T47D (cell line): ENCODE results near the gene RPS6KB2.
"Not testable (repeated sequence)": the region's sequence is repeated elsewhere in the genome, so short reads cannot be mapped to it uniquely, and the experiment has no call there.

Experiments used
- DNase-seq, 2 experiments: peaks; one replicate each; pipeline versions ENCODE4 v3.0.0 to v3.0.0-alpha.2; 2011 to 2012; ENCODE audit warnings: low read depth in 1 of 2, low spot score in 1 of 2
- JUND ChIP-seq: IDR thresholded peaks from 2 replicates; pipeline ENCODE4 v1.6.1; 2012; ENCODE audit warnings: low read depth
- in situ Hi-C: cut with HindIII; loops from 2 replicates; pipeline ENCODE4 v1.10.0; 2016; ENCODE audit warnings: low sequenced_read_pairs, low pct_unique_long_range_greater_than_20kb

RPS6KB2 gene

DNA sequence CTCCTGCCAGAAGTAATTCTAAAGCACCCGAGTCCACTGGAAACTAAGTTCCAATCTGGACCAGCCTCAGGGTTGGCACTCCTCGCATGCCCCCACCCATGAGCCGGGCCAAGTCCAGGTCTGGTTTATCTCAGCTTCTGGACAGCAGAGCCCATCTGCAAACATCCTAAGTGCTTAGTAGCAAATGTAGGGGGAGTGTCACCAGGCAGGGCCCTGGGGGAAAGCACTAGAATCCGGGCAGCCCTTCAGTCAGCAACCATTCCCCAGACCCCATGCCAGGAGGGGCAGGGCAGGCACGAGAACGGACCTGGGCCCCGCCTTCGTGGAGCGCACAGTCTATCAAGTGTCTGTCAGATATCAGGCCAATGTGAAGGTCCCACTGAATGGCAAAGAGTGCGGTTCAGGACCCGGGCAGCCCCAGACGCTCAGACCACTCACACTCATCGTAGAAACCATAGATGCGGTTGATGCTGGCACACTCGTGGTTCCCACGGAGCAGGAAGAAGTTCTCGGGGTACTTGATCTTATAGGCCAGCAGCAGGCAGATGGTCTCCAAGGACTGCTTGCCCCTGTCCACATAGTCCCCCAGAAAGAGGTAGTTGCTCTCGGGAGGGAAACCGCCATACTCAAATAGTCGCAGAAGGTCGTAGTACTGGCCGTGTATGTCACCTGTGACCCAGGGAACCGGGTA is 27.9 kb upstream of the RPS6KB2 start:
- in situ Hi-C loops: no loop called here
- no peak for DNase-seq
- no peak for TF ChIP-seq JUND

DNA sequence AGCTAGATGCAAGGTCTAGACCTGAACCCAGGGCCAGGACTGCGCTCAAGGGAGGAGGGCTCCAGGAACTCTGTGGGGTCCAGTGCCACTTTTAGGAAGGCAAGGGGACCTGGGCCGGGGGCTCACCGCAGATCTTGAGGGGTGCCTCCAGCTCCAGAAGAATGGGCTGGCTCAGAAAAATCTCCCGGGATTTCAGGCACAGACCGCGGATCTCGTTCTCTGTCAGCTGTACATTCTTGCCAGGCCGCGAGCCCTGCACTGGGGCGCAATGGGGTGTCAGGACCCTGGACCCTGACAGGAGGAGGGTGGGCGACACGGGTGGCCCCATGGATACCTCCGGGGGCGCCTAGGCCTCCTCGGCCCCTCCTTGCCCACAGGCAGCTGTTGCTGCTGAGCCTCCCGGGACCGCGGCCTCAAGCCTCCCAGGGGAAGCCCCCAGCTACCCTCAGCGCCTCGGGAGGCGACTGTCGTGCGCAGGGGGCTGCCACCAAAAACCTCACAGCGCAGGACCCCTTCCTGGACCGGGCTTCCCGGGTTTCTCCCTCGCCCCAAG is 27.3 kb upstream of the RPS6KB2 start:
- TF ChIP-seq JUND: no peak
- DNase-seq: no peak
- in situ Hi-C loops: no loop called here

DNA sequence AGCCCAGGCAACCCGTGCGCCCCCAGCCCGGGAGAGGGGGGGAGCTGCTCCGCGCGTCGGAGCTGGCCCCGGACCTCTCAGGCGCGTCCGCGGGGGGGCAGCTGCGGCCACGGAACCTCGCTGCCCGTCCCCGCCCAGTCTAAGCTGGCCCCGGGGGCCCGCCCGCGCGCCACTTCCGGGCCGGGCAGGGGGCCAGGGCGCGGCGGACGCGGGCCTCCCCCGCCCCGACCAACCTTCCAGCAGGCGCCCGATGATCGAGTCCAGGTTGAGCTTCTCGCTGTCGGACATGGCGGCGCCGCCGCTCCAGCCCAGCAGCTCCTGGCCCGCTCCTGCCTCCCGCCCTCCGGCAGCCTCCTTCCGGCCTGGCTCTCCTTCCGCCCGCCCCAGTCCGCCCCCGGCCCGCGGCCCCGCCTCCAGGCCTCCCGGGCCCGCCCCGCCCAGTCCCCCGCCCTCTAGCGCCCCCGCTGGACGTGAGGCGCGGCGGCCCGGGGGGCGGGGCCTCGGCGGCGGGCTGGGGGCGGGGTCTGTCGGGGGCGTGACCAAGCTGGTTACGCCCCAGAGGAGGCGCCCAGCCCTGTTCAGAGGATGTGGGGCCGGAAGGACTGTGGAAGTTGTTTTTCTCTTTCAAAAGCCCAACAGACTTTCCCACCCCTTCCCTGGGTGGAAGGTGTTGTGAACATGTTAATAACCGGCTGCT is 26.7 kb upstream of the RPS6KB2 start, which contains the start of gene PPP1CA:
TSS of gene PPP1CA (minus strand) at position 364 of the 697 bp plus-strand sequence. CDS start at position 288, 76 bp downstream.
- in situ Hi-C loops: no loop called here
- TF ChIP-seq JUND: no peak
- peak; percentile 94 to 97 for DNase-seq

DNA sequence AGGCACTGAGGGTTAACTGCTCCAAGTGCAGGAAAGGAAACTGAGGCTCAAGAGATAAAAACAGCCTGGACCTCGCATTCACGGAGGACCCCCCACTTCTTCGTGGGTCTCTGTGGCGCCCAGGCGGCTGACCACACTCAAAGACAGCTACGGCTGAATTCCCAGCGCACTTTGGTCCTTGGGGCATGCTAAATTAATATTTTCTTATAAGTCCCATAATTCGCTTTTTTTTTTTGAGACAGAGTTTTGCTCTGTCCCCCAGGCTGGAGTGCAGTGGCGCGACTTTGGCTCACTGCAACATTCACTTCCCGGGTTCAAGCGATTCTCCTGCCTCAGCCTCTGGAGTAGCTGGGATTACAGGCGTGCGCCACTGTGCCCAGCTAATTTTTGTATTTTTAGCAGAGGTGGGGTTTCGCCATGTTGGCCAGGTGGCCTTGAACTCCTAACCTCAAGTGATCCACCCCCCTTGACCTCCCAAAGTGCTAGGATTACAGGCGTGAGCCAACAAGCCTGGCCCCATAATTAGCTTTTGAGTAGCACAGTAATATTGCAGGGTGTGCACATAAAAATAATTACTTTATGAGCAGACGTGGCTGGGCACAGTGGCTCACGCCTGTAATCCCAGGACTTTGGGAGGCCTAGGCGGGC is 26.0 kb upstream of the RPS6KB2 start:
- in situ Hi-C loops, DNase-seq: not testable (repeated sequence)

DNA sequence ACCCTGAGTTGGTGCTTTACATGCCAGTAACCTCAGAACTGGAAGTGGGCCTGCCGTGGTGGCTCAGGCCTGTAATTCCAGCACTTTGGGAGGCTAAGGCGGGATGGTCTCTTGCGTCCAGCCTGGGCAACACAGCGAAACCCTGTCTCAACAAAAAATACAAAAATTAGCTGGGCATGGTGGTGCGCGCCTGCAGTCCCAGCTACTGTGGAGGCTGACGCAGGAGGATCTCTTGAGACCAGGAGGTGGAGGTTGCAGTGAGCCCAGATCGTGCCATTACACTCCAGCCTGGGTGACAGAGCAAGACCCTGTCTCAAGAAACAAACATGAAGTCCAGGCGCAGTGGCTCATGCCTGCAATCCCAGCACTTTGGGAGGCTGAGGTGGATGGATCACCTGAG is 25.2 kb upstream of the RPS6KB2 start:
- in situ Hi-C loops, DNase-seq: not testable (repeated sequence)

DNA sequence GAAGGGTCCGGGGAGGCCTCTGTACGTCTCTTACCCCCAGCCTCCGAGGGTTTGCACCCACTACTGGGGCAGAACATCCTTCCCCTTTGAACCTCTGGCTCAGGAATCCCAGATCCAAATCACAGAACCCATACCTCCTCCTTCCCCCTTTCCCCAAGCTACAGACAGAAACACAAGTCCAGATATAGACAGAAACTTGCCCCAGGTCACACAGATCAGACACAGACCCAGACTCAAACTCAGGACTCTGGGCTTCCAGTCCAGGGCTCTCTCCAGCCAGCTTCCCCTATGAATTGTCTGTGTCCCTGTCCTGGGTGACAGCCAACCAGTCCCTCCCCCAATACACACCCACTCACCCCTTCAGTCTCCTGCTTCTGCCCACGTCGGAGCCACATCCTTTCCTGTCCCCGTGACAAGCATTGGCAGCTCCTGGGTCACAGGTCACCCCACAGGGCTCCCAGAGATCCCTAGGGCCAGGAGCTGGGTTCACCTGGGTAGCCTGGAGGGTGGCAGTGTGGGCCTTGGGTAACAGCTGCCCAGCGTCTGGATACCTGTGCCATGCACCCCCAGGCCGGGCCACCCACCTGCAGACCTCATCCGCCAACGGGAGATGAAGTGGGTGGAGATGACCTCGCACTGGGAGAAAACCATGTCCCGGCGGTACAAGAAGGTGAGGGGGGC is 23.6 kb upstream of the RPS6KB2 start:
- DNase-seq: no peak
- in situ Hi-C loops: no loop called here
- TF ChIP-seq JUND: no peak

DNA sequence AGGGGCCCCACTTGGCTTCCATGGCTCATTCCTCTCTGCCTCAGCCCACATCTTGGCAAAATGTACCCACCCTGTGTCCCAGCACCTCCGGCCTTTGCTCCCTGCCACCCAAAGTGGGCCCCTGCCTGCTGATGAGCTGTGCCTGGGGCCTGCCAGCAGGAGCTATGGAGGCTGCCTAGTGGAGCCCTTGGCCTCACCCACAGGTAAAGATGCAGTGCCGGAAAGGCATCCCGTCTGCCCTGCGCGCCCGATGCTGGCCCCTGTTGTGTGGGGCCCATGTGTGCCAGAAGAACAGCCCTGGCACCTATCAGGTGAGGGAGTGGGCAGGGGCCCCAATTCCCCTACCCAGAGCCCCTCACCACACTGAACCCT is 23.1 kb upstream of the RPS6KB2 start:
- in situ Hi-C loops: no loop called here
- DNase-seq: no peak
- TF ChIP-seq JUND: no peak

DNA sequence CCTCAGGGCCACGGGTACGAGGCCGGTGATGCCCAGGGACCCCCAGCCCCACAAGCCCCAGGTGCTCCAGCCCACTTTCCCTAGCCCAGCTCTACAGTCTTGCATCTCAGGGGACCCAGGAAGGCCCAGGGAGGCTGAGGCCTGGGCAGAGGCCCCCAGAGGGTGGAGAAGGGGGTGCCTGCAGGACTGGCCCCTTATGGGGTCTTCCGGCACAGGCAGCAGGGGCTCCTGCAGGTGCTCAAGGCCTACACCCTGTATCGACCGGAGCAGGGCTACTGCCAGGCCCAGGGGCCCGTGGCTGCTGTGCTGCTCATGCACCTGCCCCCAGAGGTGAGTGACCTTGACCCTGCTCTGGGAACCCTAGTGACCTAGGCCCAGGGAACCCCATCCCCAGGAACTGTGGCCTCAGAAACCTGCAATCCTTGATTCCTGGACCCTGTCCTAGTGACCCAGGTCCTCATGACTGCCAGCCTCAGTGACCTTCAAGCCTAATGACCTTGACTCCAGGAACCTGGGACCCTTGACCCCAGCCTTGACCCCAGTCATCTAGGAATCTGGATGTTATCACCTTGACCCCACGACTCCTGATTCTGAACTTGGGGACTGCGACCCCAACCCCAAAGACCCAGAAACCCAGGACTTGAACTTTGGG is 22.5 kb upstream of the RPS6KB2 start:
- in situ Hi-C loops: no loop called here
- DNase-seq: no peak
- no peak for TF ChIP-seq JUND

DNA sequence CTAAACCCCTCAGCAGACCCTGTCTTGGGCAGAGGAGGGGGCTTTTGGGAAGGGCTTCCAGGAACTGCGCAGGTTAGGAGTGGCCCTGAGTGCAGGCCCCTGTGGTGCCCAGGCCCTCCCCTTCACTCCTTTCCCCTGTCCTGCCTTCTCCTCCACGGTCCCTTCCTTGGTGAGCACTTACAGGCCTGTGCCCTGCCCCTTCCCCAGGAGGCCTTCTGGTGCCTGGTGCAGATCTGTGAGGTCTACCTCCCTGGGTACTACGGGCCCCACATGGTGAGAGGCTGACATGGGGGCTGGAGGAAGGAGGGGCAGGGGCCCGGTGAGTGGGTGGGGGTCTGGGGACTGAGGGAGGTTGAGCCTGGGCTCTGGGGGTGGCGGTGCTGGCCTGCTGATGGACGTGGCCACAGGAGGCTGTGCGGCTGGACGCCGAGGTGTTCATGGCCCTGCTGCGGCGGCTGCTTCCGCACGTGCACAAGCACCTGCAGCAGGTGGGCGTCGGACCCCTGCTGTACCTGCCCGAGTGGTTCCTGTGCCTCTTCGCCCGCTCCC is 21.8 kb upstream of the RPS6KB2 start:
- DNase-seq: no peak
- TF ChIP-seq JUND: no peak
- in situ Hi-C loops: no loop called here

DNA sequence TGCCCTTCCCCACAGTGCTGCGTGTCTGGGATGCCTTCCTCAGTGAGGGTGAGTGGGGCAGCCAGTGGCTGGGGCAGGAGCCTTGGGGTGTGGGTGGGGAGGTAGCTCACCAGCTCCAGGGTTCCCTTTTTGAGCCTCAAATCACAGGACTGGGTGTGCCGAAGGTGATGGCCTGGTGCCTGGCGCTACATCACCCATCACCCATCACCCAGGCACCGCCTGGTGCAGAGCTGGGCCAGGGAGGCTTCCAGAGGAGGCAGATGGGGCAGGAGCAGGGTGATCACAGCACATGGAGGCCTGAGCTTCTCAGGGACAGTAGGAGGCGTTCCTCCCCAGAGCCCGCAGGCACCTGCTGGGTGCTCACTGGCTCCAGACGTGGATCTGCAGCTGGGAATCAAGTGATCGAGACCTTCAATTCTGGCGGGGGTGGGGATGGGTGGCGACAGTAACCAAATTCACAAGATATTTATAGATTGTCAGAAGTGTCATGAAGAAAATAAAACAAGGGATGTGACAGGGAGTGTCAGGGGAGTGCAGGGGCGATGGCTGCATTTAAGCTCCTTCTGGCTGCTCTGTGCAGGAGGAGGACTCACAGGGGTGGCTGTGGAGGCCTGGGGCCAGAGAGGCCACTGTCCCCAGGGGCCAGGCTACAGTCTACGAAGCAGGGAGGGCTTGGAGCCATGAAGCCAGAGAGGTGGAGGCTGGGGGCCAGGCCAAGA is 21.2 kb upstream of the RPS6KB2 start:
- in situ Hi-C loops: no loop called here
- TF ChIP-seq JUND: no peak
- no peak for DNase-seq

DNA sequence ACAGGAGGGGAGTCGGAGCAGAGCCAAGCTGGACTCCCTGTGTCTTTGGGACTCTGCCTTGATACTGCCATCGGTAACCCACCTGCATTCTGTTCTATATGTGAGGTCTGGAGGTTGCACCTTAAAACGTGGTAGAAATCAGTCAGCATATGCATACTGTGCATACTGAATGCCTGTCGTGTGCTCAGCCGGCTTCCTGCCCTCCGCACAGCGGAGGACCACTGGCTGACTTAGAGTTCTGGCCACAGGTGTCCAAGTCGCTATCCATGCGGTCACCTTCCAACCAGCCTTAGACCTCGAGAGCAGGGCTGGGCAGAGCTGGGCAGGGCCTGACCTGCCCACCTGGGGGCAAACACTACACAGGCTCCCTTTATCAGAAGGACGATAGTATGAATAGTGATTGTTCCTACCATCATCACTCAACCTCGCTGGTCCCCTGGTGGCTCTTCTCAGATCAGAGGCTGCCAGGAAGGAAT is 20.6 kb upstream of the RPS6KB2 start:
- no peak for TF ChIP-seq JUND
- in situ Hi-C loops: no loop called here
- DNase-seq: no peak
